Gastroesophageal sphincter (tissue), 3 donors: ENCODE data around the gene SPA17.

Source experiments
- POLR2A ChIP-seq, 2 donors: fragments of 450-650 bp; IDR thresholded peaks; one replicate each; pipeline ENCODE4 v1.6.1; 2017; ENCODE audit warnings: antibody characterized with exemption in 2 of 2, mild to moderate bottlenecking in 2 of 2, moderate library complexity in 1 of 2
- POLR2AphosphoS5 ChIP-seq: sonication (generic); formaldehyde crosslinking; IDR thresholded peaks from one replicate; pipeline ENCODE4 v1.6.1; 2017; ENCODE audit warnings: antibody characterized with exemption
- TF ChIP-seq, protein P1 (sequence below), 4 experiments: fragments of 200-600 bp in 2 of 4; fragments of 450-650 bp in 2 of 4; sonication (generic) in 1 of 4; IDR thresholded peaks; one replicate each; pipeline ENCODE4 v1.5.1; 2017 to 2019; ENCODE audit warnings: antibody characterized with exemption in 4 of 4, mild to moderate bottlenecking in 2 of 4, moderate library complexity in 2 of 4

DNA sequence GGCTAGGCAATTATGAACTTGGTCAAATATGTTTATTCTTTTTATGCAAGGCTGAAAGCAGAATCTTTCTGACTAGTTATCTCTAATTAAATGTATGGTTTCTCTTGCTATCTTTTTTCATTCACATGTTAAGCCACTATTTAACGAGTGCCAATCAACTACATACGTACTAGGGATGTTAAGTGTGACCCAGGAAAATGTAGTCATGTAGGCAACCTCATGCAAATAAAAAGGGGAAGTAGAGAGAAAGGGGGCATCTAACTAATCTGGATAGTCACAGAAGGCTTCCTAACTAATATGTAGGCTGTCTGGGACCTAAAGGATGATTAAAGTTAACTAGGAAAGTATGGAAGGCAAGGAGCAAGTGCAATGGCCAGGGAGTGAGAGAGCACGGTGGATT is 27.6 kb upstream of the SPA17 start:
- TF ChIP-seq, protein P1, sequence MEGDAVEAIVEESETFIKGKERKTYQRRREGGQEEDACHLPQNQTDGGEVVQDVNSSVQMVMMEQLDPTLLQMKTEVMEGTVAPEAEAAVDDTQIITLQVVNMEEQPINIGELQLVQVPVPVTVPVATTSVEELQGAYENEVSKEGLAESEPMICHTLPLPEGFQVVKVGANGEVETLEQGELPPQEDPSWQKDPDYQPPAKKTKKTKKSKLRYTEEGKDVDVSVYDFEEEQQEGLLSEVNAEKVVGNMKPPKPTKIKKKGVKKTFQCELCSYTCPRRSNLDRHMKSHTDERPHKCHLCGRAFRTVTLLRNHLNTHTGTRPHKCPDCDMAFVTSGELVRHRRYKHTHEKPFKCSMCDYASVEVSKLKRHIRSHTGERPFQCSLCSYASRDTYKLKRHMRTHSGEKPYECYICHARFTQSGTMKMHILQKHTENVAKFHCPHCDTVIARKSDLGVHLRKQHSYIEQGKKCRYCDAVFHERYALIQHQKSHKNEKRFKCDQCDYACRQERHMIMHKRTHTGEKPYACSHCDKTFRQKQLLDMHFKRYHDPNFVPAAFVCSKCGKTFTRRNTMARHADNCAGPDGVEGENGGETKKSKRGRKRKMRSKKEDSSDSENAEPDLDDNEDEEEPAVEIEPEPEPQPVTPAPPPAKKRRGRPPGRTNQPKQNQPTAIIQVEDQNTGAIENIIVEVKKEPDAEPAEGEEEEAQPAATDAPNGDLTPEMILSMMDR (IDR thresholded peaks at IDR 0.05): no peak
- TF ChIP-seq POLR2AphosphoS5: no peak
- TF ChIP-seq POLR2A (IDR thresholded peaks at IDR 0.05): no peak
